ENCODE results near the gene ADAMTS13. TPM values are rescaled to one million over a fixed set of nuclear protein-coding genes. Genes with fewer than 3 reads are reported as not detected.

Gene ADAMTS13
- total and polyA plus RNA-seq, 10 donors: 1.1 to 4.8 (median 2.7) TPM

DNA sequence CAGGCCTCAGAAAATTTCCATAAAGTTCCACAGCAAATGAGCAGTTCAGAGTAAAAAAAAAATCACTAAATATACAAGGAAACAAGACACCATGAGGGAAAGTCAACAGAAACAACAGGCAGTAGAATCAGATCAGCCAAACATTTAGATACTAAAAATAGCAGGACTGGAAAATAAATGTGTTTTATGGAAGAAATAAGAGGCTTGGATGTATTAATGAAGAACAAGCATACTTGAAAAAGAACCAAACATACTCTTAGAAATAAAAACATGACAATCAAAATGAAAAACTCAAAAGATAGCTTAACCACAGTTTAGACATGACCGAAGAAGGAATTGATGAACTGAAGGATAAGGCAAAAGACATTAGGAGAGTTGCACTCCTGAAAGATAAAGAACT is 79.9 kb downstream of the ADAMTS13 start:
- WGBS, 5 donors: 93 to 100% (median 93%) methylated on average over 1 of the region's 1 CpG

DNA sequence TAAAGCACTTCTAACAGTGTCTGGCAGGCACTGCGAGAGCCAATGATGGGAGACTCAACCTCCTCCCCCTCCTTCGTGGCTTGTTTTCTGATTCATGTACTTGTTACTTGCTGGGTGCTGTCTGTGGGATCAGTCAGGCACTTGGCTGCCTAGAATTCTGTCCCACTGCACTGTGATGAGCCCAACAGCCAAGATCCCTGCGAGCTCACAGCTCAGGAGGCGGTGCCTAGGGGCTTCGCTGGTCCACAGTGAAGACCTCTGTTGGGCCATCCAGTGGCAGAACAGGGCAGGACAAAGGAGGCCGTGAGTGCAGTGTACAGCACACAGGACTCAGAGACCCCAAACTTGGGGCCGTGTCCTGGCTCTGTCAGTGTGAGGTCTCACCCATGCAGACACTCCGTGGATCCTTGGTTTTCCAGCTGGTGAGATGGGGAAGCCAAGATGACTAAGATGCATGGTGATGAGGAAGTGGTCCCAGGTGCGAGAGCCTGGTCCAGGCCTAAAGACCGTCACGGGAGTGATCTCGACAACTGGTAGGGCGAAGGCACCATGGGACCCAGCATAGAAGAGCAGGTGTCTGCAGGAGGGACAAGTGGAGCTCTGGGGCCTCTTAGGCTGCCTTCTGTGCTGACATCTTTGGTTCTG is 83.1 kb downstream of the ADAMTS13 start:
- Histone ChIP-seq H3K27me3 (replicated peaks in 1 of 7) (peaks cover 0 to 30% (median 0%) of the 10 kb centered on the region in 7 donors), H3K9me3 (peaks cover 3 to 26% (median 22%) of the 10 kb centered on the region in 8 donors), H3K36me3 (no peaks in the 10 kb centered on the region), H3K27ac (peak overlapping the region in 3 of 8 donors; percentile 65 to 73 (median 72)), H3K4me1 (peaks cover 8 to 34% (median 26%) of the 10 kb centered on the region in 6 donors), H3K4me3 (no peak overlapping the region)
- intact Hi-C loops (cut with DNase I; ENCODE audit: low total_unique reads): no loop called here
- DNase-seq: no peak
- no peak for TF ChIP-seq POLR2AphosphoS5 (IDR thresholded peaks at IDR 0.05)
- TF ChIP-seq POLR2A (IDR thresholded peaks at IDR 0.05): no peak
- TF ChIP-seq, protein P1, sequence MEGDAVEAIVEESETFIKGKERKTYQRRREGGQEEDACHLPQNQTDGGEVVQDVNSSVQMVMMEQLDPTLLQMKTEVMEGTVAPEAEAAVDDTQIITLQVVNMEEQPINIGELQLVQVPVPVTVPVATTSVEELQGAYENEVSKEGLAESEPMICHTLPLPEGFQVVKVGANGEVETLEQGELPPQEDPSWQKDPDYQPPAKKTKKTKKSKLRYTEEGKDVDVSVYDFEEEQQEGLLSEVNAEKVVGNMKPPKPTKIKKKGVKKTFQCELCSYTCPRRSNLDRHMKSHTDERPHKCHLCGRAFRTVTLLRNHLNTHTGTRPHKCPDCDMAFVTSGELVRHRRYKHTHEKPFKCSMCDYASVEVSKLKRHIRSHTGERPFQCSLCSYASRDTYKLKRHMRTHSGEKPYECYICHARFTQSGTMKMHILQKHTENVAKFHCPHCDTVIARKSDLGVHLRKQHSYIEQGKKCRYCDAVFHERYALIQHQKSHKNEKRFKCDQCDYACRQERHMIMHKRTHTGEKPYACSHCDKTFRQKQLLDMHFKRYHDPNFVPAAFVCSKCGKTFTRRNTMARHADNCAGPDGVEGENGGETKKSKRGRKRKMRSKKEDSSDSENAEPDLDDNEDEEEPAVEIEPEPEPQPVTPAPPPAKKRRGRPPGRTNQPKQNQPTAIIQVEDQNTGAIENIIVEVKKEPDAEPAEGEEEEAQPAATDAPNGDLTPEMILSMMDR (IDR thresholded peaks at IDR 0.05 in 8 of 11, conservative IDR thresholded peaks at IDR 0.05 in 3 of 11): no peak
- 84 to 98% (median 91%) methylated on average over 11 to 13 of the region's 13 CpGs for WGBS, 5 donors

More for the DNA sequence above, 79.9 kb downstream of the ADAMTS13 start:
- no peak for TF ChIP-seq POLR2A (IDR thresholded peaks at IDR 0.05)
- TF ChIP-seq, protein P1 (IDR thresholded peaks at IDR 0.05 in 8 of 11, conservative IDR thresholded peaks at IDR 0.05 in 3 of 11): no peak
- no peak for TF ChIP-seq POLR2AphosphoS5 (IDR thresholded peaks at IDR 0.05)
- no peak for DNase-seq
- intact Hi-C loops (cut with DNase I; ENCODE audit: low total_unique reads): no loop called here
- Histone ChIP-seq H3K27me3 (replicated peaks in 1 of 7) (peaks cover 0 to 5% (median 0%) of the 10 kb centered on the region in 7 donors), H3K9me3 (peaks cover 3 to 26% (median 22%) of the 10 kb centered on the region in 8 donors), H3K36me3 (no peaks in the 10 kb centered on the region), H3K4me1 (peaks cover 4 to 21% (median 12%) of the 10 kb centered on the region in 6 donors), H3K4me3 (no peak overlapping the region), H3K27ac (no peak overlapping the region)

DNA sequence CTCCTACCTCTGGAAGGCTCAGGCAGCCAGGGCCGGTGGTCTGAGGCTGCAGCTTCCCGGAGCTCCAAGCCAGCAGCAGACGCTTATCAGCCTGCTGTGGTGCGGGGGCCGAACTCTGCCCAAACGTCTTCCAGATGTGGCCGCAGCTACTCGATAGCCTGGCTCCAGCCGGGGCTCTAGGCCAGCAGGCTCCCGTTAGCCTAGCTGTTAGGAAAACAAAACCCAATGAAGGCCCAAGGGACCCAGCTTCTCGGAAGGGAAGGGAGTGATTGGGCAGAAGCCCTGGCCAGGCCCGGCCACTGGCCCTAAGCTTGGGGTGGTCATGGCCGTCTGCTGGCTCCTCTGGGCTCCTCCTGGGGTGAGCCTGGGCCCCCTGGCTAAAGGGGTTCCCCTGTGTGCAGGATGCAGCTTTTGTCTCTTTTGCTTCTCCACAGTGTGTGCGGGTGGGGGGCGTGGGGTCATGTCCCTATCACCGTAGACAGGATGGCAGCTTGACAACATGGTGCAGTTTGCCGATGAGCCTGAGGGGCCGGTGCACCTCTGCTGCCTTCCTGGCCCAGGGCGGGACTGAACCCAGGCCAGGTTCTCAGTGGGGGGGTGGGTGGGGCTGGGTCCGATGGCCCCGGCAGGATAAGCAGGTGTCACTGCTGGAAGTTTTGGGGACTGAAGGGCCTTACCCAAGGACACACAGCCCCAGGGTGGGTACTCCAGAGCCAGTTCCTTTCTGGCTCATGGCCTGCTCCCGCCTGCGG is 83.9 kb downstream of the ADAMTS13 start:
- Histone ChIP-seq H3K9me3 (peaks cover 3 to 25% (median 21%) of the 10 kb centered on the region in 8 donors), H3K4me1 (peaks cover 8 to 41% (median 28%) of the 10 kb centered on the region in 6 donors), H3K4me3 (no peak overlapping the region), H3K36me3 (no peaks in the 10 kb centered on the region), H3K27ac (peak overlapping the region in 5 of 8 donors; percentile 45 to 73 (median 65)), H3K27me3 (replicated peaks in 1 of 7) (peaks cover 0 to 38% (median 0%) of the 10 kb centered on the region in 7 donors)
- WGBS, 5 donors: 69 to 88% (median 79%) methylated on average over 8 to 23 of the region's 23 CpGs
- TF ChIP-seq POLR2A (IDR thresholded peaks at IDR 0.05) (no peak), POLR2AphosphoS5 (IDR thresholded peaks at IDR 0.05) (no peak)
- TF ChIP-seq, protein P1 (IDR thresholded peaks at IDR 0.05 in 8 of 11, conservative IDR thresholded peaks at IDR 0.05 in 3 of 11): no peak
- intact Hi-C loops (cut with DNase I; ENCODE audit: low total_unique reads): no loop called here
- no peak for DNase-seq

DNA sequence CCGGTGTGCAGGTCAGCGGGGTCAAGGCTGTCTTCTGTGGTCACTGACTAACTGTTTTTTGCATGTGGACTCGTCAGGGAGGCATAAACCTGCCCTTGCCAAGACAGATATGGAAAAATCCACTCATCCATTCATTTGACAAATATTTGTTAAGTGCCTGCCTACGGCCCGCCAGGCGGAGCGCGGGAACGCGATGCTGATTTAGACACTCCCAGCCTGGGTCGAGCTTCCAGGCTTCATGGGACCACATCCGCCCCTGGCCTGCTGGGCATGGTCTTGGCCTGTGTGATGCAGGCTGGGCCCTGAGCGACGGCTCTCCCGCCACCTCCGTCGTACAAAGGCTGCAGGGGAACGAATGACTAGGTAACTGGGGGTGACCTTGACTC is 84.5 kb downstream of the ADAMTS13 start:
- H3K4me3 ChIP-seq: no peak overlapping the region
- peaks cover 3 to 19% (median 15%) of the 10 kb centered on the region in 8 donors for H3K9me3 ChIP-seq
- no peak for DNase-seq
- 38 to 75% (median 65%) methylated on average over 10 to 18 of the region's 18 CpGs for WGBS, 5 donors
- TF ChIP-seq POLR2AphosphoS5 (IDR thresholded peaks at IDR 0.05) (peak; percentile 57 to 74 (median 73)), POLR2A (IDR thresholded peaks at IDR 0.05) (no peak)
- intact Hi-C loops (cut with DNase I; ENCODE audit: low total_unique reads): no loop called here
- H3K4me1 ChIP-seq: peaks cover 8 to 42% (median 28%) of the 10 kb centered on the region in 6 donors
- no peaks in the 10 kb centered on the region for H3K36me3 ChIP-seq
- H3K27ac ChIP-seq: peak overlapping the region in 6 of 8 donors; percentile 4 to 73 (median 60)
- peaks cover 0 to 38% (median 0%) of the 10 kb centered on the region in 7 donors for H3K27me3 ChIP-seq (replicated peaks in 1 of 7)
